SK-N-SH treated with all-trans-retinoic acid at 6 μM for 48 hours (cell line): ENCODE data around the gene COQ10A.

Experiments
- ARNTL ChIP-seq: fragments of 450-650 bp; formaldehyde crosslinking; IDR thresholded peaks from 2 replicates; pipeline ENCODE4 v1.5.0; 2020; ENCODE audit warnings: low read depth, mild to moderate bottlenecking, moderate library complexity, borderline replicate concordance
- BACH2 ChIP-seq: fragments of 250-450 bp; sonication (Bioruptor Pico); IDR thresholded peaks from 2 replicates; pipeline ENCODE4 v1.9.0; 2021; ENCODE audit warnings: mild to moderate bottlenecking, borderline replicate concordance
- CREB5 ChIP-seq: fragments of 250-450 bp; sonication (Bioruptor Pico); IDR thresholded peaks from 2 replicates; pipeline ENCODE4 v1.5.1; 2020; ENCODE audit warnings: low read depth, mild to moderate bottlenecking, moderate library complexity
- CSDC2 ChIP-seq: fragments of 250-450 bp; sonication (Bioruptor Pico); IDR thresholded peaks from 2 replicates; pipeline ENCODE4 v1.5.0; 2020; ENCODE audit warnings: mild to moderate bottlenecking, moderate library complexity
- ESRRG ChIP-seq: fragments of 250-450 bp; sonication (Bioruptor Pico); IDR thresholded peaks from 2 replicates; pipeline ENCODE4 v1.6.1; 2021; ENCODE audit warnings: mild to moderate bottlenecking
- OSR1 ChIP-seq: fragments of 250-450 bp; sonication (Bioruptor Pico); IDR thresholded peaks from 2 replicates; pipeline ENCODE4 v1.8.0; 2022; ENCODE audit warnings: moderate library complexity, mild to moderate bottlenecking, inconsistent platforms
- RARB ChIP-seq: fragments of 250-450 bp; sonication (Bioruptor Pico); IDR thresholded peaks from 2 replicates; pipeline ENCODE4 v1.8.0; 2021; ENCODE audit warnings: mild to moderate bottlenecking, moderate library complexity
- ZFP30 ChIP-seq: fragments of 450-650 bp; formaldehyde crosslinking; IDR thresholded peaks from 2 replicates; pipeline ENCODE4 v1.5.0; 2022; ENCODE audit warnings: mild to moderate bottlenecking, moderate library complexity
- ZNF565 ChIP-seq: fragments of 450-650 bp; formaldehyde crosslinking; conservative IDR thresholded peaks from 2 replicates; pipeline ENCODE4 v1.5.0; 2020; ENCODE audit warnings: low read depth, mild to moderate bottlenecking, moderate library complexity
- TF ChIP-seq, protein P1 (sequence below): fragments of 250-450 bp; sonication (Bioruptor Pico); IDR thresholded peaks from 2 replicates; pipeline ENCODE4 v1.8.0; 2020; ENCODE audit warnings: mild to moderate bottlenecking, moderate library complexity, borderline replicate concordance

DNA sequence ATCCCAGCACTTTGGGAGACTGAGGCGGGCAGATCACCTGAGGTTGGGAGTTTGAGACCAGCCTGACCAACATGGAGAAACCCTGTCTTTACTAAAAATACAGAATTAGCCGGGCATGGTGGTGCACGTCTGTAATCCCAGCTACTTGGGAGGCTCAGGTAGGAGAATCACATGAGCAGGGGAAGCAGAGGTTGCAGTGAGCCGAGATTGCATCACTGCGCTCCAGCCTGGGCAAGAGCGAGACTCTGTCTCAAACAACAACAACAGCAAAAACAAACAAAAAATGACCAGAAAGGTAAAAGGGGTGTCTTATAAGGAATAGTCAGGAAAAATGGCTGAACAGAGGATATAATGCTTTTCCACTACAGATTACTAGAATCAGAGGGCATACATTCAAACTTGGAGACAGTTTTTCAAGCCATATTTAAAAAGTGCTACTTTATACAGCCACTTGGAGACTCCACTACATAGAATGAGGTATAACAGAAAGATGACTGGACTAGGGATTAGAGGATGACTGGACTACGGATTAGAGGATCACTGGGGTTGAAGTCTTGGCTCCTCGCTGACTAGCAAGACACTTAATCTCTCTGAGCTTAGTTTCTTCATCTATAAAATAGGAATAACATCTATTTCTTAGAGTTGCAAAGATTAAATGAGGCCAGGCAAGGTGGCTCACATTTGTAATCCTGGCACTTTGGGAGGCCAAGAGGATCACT is 38.3 kb downstream of the COQ10A start:
- TF ChIP-seq, protein P1, sequence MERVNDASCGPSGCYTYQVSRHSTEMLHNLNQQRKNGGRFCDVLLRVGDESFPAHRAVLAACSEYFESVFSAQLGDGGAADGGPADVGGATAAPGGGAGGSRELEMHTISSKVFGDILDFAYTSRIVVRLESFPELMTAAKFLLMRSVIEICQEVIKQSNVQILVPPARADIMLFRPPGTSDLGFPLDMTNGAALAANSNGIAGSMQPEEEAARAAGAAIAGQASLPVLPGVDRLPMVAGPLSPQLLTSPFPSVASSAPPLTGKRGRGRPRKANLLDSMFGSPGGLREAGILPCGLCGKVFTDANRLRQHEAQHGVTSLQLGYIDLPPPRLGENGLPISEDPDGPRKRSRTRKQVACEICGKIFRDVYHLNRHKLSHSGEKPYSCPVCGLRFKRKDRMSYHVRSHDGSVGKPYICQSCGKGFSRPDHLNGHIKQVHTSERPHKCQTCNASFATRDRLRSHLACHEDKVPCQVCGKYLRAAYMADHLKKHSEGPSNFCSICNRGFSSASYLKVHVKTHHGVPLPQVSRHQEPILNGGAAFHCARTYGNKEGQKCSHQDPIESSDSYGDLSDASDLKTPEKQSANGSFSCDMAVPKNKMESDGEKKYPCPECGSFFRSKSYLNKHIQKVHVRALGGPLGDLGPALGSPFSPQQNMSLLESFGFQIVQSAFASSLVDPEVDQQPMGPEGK, result no peak
- TF ChIP-seq CREB5 (CRISPR knock-in tag) (no peak), OSR1 (CRISPR knock-in tag) (no peak), ZNF565 (CRISPR knock-in tag) (no peak), RARB (CRISPR knock-in tag) (no peak), ZFP30 (CRISPR knock-in tag) (no peak), CSDC2 (CRISPR knock-in tag) (no peak), ESRRG (CRISPR knock-in tag) (no peak), ARNTL (no peak), BACH2 (no peak)
